ENCODE measurements around the gene ATP2C2.

GRCh38 chr16:84379709-84380362 lies 11.5 kb downstream of the ATP2C2 start:
- TF ChIP-seq CTCF (conservative IDR thresholded peaks at IDR 0.05) (no peak), ZFX (IDR thresholded peaks at IDR 0.05) (no peak)

Data from C4-2B (cell line).